ENCODE measurements around the gene TLNRD1. TPM values are rescaled to one million over a fixed set of nuclear protein-coding genes. Genes with fewer than 3 reads are reported as not detected.

The TLNRD1 gene
- total RNA-seq, 1 donor from 2014 or later, result 5.5 TPM

DNA sequence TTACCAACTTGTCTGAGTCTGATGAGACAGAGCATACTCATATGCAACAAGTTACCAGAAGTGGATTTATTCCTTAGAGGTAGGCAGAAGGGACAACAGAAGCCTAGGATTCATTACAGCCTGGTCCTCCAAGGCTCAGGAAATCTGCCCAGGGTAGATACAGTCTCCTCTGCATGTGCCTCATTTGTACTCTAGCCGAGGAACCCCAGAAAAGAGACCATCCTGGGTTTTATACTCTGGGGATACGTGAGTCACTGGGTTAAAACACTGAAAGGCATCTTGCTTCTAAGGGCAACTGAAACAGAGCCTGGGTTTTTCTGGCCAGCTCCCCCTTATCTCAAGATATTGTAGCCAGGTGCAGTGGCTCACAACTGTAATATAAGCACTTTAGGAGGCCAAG lies 45.6 kb downstream of the TLNRD1 start:
- no peak for DNase-seq
- no peaks in the 10 kb centered on the region for H3K4me1 ChIP-seq
- intact Hi-C loops (cut with micrococcal nuclease), result no loop called here
- no peaks in the 10 kb centered on the region for H3K36me3 ChIP-seq
- no peaks in the 10 kb centered on the region for H3K27me3 ChIP-seq (ENCODE audit: low read depth)
- H3K4me3 ChIP-seq, result no peak overlapping the region
- H3K27ac ChIP-seq (replicated peaks), result no peak overlapping the region
- TF ChIP-seq, protein P1, sequence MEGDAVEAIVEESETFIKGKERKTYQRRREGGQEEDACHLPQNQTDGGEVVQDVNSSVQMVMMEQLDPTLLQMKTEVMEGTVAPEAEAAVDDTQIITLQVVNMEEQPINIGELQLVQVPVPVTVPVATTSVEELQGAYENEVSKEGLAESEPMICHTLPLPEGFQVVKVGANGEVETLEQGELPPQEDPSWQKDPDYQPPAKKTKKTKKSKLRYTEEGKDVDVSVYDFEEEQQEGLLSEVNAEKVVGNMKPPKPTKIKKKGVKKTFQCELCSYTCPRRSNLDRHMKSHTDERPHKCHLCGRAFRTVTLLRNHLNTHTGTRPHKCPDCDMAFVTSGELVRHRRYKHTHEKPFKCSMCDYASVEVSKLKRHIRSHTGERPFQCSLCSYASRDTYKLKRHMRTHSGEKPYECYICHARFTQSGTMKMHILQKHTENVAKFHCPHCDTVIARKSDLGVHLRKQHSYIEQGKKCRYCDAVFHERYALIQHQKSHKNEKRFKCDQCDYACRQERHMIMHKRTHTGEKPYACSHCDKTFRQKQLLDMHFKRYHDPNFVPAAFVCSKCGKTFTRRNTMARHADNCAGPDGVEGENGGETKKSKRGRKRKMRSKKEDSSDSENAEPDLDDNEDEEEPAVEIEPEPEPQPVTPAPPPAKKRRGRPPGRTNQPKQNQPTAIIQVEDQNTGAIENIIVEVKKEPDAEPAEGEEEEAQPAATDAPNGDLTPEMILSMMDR (IDR thresholded peaks at IDR 0.05; ENCODE audit: borderline replicate concordance), result no peak
- H3K9me3 ChIP-seq (replicated peaks), result peaks cover 7% of the 10 kb centered on the region

DNA sequence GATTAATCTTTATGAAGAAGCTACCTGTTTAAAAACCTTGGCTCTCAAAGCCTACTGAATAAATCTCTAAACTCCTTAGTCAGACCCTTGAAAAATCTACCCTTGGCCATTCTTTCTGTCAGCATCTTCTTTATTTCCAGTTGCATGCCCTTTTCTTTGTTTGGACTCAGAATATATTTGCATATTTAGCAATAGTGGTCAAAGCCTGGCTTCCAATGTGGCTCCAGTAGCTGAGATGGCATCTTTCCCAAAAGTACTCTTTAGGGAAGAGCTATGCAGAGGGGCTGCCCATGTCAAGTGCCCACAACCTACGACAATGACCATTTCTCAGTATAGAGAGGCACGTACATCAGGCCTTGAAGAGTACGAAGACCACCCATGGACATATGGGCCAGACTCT lies 47.2 kb downstream of the TLNRD1 start:
- DNase-seq, result no peak
- Histone ChIP-seq H3K4me3 (no peak overlapping the region), H3K27me3 (ENCODE audit: low read depth) (no peaks in the 10 kb centered on the region), H3K36me3 (no peaks in the 10 kb centered on the region), H3K27ac (replicated peaks) (no peak overlapping the region), H3K4me1 (no peaks in the 10 kb centered on the region), H3K9me3 (replicated peaks) (peaks cover 7% of the 10 kb centered on the region)
- TF ChIP-seq, protein P1 (IDR thresholded peaks at IDR 0.05; ENCODE audit: borderline replicate concordance), result no peak
- intact Hi-C loops (cut with micrococcal nuclease), result no loop called here

DNA sequence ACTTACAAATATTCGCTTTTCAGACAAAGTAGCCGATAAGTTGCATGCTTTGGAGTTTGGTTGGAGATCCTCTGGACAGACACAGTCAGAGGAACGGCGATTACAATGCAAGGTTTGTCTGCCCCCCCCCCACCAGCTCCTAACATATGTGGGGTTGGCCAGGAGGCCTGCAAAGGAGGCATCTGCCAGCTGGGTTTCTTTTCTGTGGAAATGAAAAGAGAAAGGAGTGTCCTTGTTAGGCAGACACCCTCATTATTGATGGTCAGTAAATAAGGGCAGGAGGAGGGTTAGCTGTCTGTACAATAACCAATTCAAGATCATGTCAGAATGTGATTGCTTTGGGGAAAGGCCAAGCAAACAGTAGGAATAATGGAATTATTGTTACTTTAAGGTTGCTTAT lies 49.1 kb downstream of the TLNRD1 start:
- H3K36me3 ChIP-seq, result no peaks in the 10 kb centered on the region
- TF ChIP-seq, protein P1 (IDR thresholded peaks at IDR 0.05; ENCODE audit: borderline replicate concordance), result no peak
- H3K27ac ChIP-seq (replicated peaks), result no peak overlapping the region
- peaks cover 7% of the 10 kb centered on the region for H3K9me3 ChIP-seq (replicated peaks)
- no peak for DNase-seq
- no peaks in the 10 kb centered on the region for H3K4me1 ChIP-seq
- no peaks in the 10 kb centered on the region for H3K27me3 ChIP-seq (ENCODE audit: low read depth)
- intact Hi-C loops (cut with micrococcal nuclease), result no loop called here
- no peak overlapping the region for H3K4me3 ChIP-seq

DNA sequence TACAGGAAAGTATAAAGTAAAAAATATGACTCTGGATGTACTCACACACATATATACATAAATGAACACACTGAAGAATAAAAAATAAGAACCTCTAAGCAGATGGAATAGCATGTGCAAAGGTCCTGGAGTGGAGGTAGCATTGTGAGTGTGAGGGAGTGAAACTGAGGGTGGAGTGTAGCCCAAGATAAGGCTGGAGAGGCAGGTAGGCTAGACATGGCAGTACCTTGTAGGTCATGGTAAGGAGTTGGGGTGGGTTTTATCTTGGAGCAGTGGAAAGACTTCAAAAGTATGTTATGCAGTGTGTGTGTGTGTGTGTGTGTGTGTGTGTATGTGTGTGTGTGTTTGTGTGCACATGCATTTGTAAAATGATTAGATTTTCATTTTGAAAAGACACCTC lies 49.5 kb downstream of the TLNRD1 start:
- H3K36me3 ChIP-seq, result no peaks in the 10 kb centered on the region
- intact Hi-C loops (cut with micrococcal nuclease), result no loop called here
- H3K9me3 ChIP-seq (replicated peaks), result peaks cover 7% of the 10 kb centered on the region
- no peaks in the 10 kb centered on the region for H3K4me1 ChIP-seq
- TF ChIP-seq, protein P1 (IDR thresholded peaks at IDR 0.05; ENCODE audit: borderline replicate concordance), result no peak
- H3K27ac ChIP-seq (replicated peaks), result no peak overlapping the region
- no peak for DNase-seq
- no peaks in the 10 kb centered on the region for H3K27me3 ChIP-seq (ENCODE audit: low read depth)
- H3K4me3 ChIP-seq, result no peak overlapping the region

DNA sequence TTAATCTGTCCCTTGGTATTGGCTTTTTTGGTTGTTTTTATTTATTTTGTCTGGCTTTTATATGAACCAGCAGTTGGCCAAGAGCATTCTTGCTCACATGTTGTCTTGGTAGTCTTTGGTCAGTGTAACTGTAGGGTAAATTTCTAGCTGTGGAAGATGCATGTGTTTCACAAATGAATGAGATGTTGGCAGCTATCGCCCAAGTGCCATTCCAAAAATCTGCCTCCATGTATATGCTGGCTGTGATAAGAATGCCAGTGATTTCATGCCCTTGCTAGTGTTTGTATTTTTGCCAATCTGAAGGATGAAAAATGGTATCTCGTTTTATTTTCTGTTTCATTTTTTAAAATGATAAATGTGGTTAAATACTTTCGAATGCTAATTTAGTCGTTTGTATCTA lies 50.1 kb downstream of the TLNRD1 start:
- intact Hi-C loops (cut with micrococcal nuclease), result no loop called here
- TF ChIP-seq, protein P1 (IDR thresholded peaks at IDR 0.05; ENCODE audit: borderline replicate concordance), result no peak
- no peak for DNase-seq
- H3K36me3 ChIP-seq, result no peaks in the 10 kb centered on the region
- H3K4me1 ChIP-seq, result no peaks in the 10 kb centered on the region
- no peak overlapping the region for H3K4me3 ChIP-seq
- peaks cover 7% of the 10 kb centered on the region for H3K9me3 ChIP-seq (replicated peaks)
- no peak overlapping the region for H3K27ac ChIP-seq (replicated peaks)
- no peaks in the 10 kb centered on the region for H3K27me3 ChIP-seq (ENCODE audit: low read depth)

DNA sequence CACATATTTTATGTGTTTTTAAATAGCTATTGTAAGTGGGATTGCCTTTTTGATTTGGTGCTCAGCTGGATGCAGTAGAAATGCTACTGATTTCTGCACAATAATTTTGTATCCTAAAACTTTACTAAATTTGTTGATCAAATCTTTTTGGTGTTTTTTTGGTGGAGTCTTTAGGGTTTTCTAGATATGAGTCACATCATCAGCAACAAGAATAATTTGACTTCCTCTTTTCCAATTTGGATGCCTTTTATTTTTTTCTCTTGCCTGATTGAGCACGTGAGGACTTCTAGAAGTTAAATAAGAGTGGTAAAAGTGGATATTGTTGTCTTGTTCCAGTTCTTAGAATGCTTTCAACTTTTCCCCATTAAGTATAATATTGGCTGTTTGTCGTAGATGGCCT lies 51.3 kb downstream of the TLNRD1 start:
- intact Hi-C loops (cut with micrococcal nuclease), result no loop called here
- TF ChIP-seq, protein P1 (IDR thresholded peaks at IDR 0.05; ENCODE audit: borderline replicate concordance), result no peak
- H3K27ac ChIP-seq (replicated peaks), result no peak overlapping the region
- H3K9me3 ChIP-seq (replicated peaks), result no peaks in the 10 kb centered on the region
- no peak for DNase-seq
- H3K36me3 ChIP-seq, result no peaks in the 10 kb centered on the region
- H3K4me3 ChIP-seq, result no peak overlapping the region
- no peaks in the 10 kb centered on the region for H3K4me1 ChIP-seq
- H3K27me3 ChIP-seq (ENCODE audit: low read depth), result no peaks in the 10 kb centered on the region

Measured in left ventricle myocardium inferior (tissue), 1 donor.